Ovary (tissue), 9 donors: ENCODE measurements around the gene CELA1. TPM values are rescaled to one million over a fixed set of nuclear protein-coding genes. Genes with fewer than 3 reads are reported as not detected.
"Not testable (repeated sequence)": the region's sequence is repeated elsewhere in the genome, so short reads cannot be mapped to it uniquely, and the experiment has no call there.

Experiments used
- DNase-seq, 5 donors: peaks; one replicate each; pipeline ENCODE4 v3.0.0-alpha.2; 2019 to 2020
- H3K27ac ChIP-seq, 2 donors: fragments of 200-600 bp; one replicate each; pipeline versions ENCODE4 v1.5.1 to v1.8.0; 2019 to 2022
- H3K27me3 ChIP-seq: fragments of 200-600 bp; one replicate; pipeline ENCODE4 v1.8.0; 2022
- H3K36me3 ChIP-seq: fragments of 200-600 bp; sonication (generic); one replicate; pipeline ENCODE4 v1.5.1; 2019
- H3K4me1 ChIP-seq: one replicate; pipeline ENCODE4 v1.8.1; 2013; ENCODE audit warnings: mild to moderate bottlenecking, moderate library complexity; ENCODE audit not compliant: insufficient read depth
- H3K4me3 ChIP-seq: fragments of 200-600 bp; sonication (generic); one replicate; pipeline ENCODE4 v1.5.1; 2017
- H3K9me3 ChIP-seq, 2 donors: fragments of 200-600 bp in 1 of 2; sonication (generic) in 1 of 2; one replicate each; pipeline versions ENCODE4 v1.5.1 to v1.8.1; 2013 to 2019; ENCODE audit warnings: mild to moderate bottlenecking in 1 of 2, moderate library complexity in 1 of 2
- CTCF ChIP-seq, 3 donors: fragments of 450-650 bp in 2 of 3; fragments of 200-600 bp in 1 of 3; IDR thresholded peaks; one replicate each; pipeline versions ENCODE4 v1.5.1 to v1.8.0; 2016 to 2022; ENCODE audit warnings: antibody characterized with exemption in 3 of 3, mild to moderate bottlenecking in 1 of 3
- EP300 ChIP-seq: sonication (generic); formaldehyde crosslinking; IDR thresholded peaks from one replicate; pipeline ENCODE4 v1.6.1; 2017; ENCODE audit warnings: antibody characterized with exemption
- POLR2A ChIP-seq: fragments of 450-650 bp; IDR thresholded peaks from one replicate; pipeline ENCODE4 v1.6.1; 2017; ENCODE audit warnings: antibody characterized with exemption, mild to moderate bottlenecking, moderate library complexity
- whole genome bisulfite sequencing, 3 donors: extraction: QIAGEN DNeasy Blood & Tissue Kit in 1 of 3; methylation state at CpG; one replicate each; pipeline versions ENCODE4 v1.1.5 to v1.1.7; 2013 to 2017; 5-methylcytosine and 5-hydroxymethylcytosine counted together
- intact Hi-C, 4 donors: fragments of 100-400 bp; cut with DNase I; formaldehyde crosslinking; loops; one replicate each; pipeline versions ENCODE4 v1.11.0 to v1.15.1; 2022 to 2023
- polyA plus RNA-seq, 2 donors: library from polyadenylated mRNA; stranded (reverse); fragments of 200-250 nt in 1 of 2; fragments of 350-450 nt in 1 of 2; fragmentation: Illumina TruSeq in 1 of 2; extraction: RNeasy Lipid Tissue Mini Kit (QIAGEN cat#74804) in 1 of 2; gene quantifications; one replicate each; pipeline ENCODE4 v1.2.3, GENCODE V29; 2013 to 2014
- total RNA-seq, 7 donors: library from RNA; depleted of rRNA in 2 of 7; stranded (reverse); fragments of >200 nt in 2 of 7; fragmentation: NEBNext Ultra II Directional in 3 of 7; extraction: Animal tissue kit (Norgen Biotek cat#: 25700) in 3 of 7; gene quantifications; one replicate each; pipeline versions ENCODE4 v1.1.0 to v1.2.4, GENCODE V29; 2016 to 2023
- donor health status: DM: no; HTN: no; CAD: no; lungs with moderate emphysema.
- donor health status: DM: no; HTN: no; CAD: no.
- donor health status: Bipolar disorder and iron deficiency.
- donor health status: DM: yes; HTN: yes; CAD: no.
- donor health status: DM: no; HTN: no; CAD: no.
- donor health status: DM: yes; HTN: yes; CAD: no.

Gene CELA1
- total and polyA plus RNA-seq, 9 donors = not detected

GRCh38 chr12:51306507-51306906 lies 40.0 kb downstream of the CELA1 start:
- no peak for DNase-seq
- 88 to 92% (median 92%) methylated on average over 5 of the region's 5 CpGs for WGBS, 3 donors
- no peaks in the 10 kb centered on the region for H3K36me3 ChIP-seq
- no peak overlapping the region for H3K27ac ChIP-seq
- TF ChIP-seq EP300 = no peak
- no peak for TF ChIP-seq CTCF (IDR thresholded peaks at IDR 0.05)
- no peak for TF ChIP-seq POLR2A
- H3K4me3 ChIP-seq = no peak overlapping the region
- H3K9me3 ChIP-seq = no peaks in the 10 kb centered on the region
- H3K4me1 ChIP-seq = no peaks in the 10 kb centered on the region
- intact Hi-C loops = no loop called here
- H3K27me3 ChIP-seq = no peaks in the 10 kb centered on the region

GRCh38 chr12:51300768-51301167 lies 45.7 kb downstream of the CELA1 start:
- intact Hi-C loops, H3K4me1 ChIP-seq, DNase-seq, H3K9me3 ChIP-seq, H3K27me3 ChIP-seq, H3K4me3 ChIP-seq, H3K36me3 ChIP-seq, H3K27ac ChIP-seq: not testable (repeated sequence)
- 63 to 66% (median 64%) methylated on average over 10 of the region's 10 CpGs for WGBS, 3 donors

- Histone ChIP-seq H3K27ac (no peak overlapping the region), H3K4me3 (no peak overlapping the region), H3K27me3 (no peaks in the 10 kb centered on the region), H3K4me1 (no peaks in the 10 kb centered on the region), H3K9me3 (no peaks in the 10 kb centered on the region), H3K36me3 (no peaks in the 10 kb centered on the region)
- intact Hi-C loops = no loop called here
- no peak for TF ChIP-seq EP300
- TF ChIP-seq CTCF (IDR thresholded peaks at IDR 0.05) = no peak
- no peak for TF ChIP-seq POLR2A
- WGBS, 3 donors = 69 to 77% (median 76%) methylated on average over 5 of the region's 5 CpGs
- DNase-seq = no peak
These were observed 50.8 kb downstream of the CELA1 start for GRCh38 chr12:51295651-51296050.

- H3K27me3 ChIP-seq, intact Hi-C loops, H3K27ac ChIP-seq, H3K36me3 ChIP-seq, H3K4me1 ChIP-seq, DNase-seq, H3K4me3 ChIP-seq, H3K9me3 ChIP-seq: not testable (repeated sequence)
- WGBS, 3 donors = 87 to 89% (median 89%) methylated on average over 10 of the region's 10 CpGs
These were observed 52.4 kb downstream of the CELA1 start for GRCh38 chr12:51294097-51294496.

- no peak overlapping the region for H3K27ac ChIP-seq
- intact Hi-C loops = no loop called here
- no peaks in the 10 kb centered on the region for H3K36me3 ChIP-seq
- H3K4me1 ChIP-seq = no peaks in the 10 kb centered on the region
- no peak for DNase-seq
- no peak for TF ChIP-seq POLR2A
- TF ChIP-seq CTCF (IDR thresholded peaks at IDR 0.05) = no peak
- no peak for TF ChIP-seq EP300
- no peaks in the 10 kb centered on the region for H3K9me3 ChIP-seq
- no peaks in the 10 kb centered on the region for H3K27me3 ChIP-seq
- no peak overlapping the region for H3K4me3 ChIP-seq
These were observed 52.8 kb downstream of the CELA1 start for GRCh38 chr12:51293696-51294095.

- WGBS, 3 donors = 84 to 86% (median 86%) methylated on average over 9 of the region's 9 CpGs
- H3K27ac ChIP-seq, H3K9me3 ChIP-seq, DNase-seq, H3K36me3 ChIP-seq, H3K27me3 ChIP-seq, intact Hi-C loops, H3K4me3 ChIP-seq, H3K4me1 ChIP-seq: not testable (repeated sequence)
These were observed 54.6 kb downstream of the CELA1 start for GRCh38 chr12:51291603-51292513.
